ENCODE data around the gene BRINP3.

BRINP3 gene

DNA sequence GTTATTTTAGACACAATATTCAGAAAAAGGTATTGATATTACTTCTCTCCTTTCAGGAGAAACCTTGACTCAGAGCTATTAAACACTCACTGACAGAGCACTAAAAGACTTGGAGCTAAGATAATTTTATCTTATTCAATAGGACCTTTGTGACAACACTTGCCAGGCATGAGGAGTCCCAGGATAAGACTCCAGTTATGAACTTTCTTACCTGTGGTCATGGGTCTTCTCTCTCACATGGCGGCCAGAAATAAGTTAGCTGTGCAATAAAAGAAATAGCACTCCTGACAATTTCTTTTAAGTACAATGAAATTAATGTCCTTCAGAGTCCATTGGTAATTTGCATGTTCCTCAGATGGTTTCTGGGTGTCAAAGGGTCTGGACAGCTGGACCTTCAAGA is 382.1 kb downstream of the BRINP3 start:
- Histone ChIP-seq H3K4me3 (ENCODE audit: extremely low read depth, insufficient read depth, low read length, poor library complexity, severe bottlenecking) (no peak overlapping the region), H3K4me1 (ENCODE audit: control insufficient read depth, insufficient read depth, low read length, poor library complexity, severe bottlenecking) (no peaks in the 10 kb centered on the region), H3K9me3 (ENCODE audit: control insufficient read depth, low read length) (no peaks in the 10 kb centered on the region), H3K27ac (ENCODE audit: low read depth, low read length, severe bottlenecking) (no peak overlapping the region), H3K36me3 (ENCODE audit: control insufficient read depth, insufficient read depth, low read length) (no peaks in the 10 kb centered on the region)
- 100% methylated on average over 1 of the region's 1 CpG; no CpG with 5 or more reads in 1 of the 2 experiments for WGBS, 2 experiments (ENCODE audit: insufficient coverage in 2 of 2)

DNA sequence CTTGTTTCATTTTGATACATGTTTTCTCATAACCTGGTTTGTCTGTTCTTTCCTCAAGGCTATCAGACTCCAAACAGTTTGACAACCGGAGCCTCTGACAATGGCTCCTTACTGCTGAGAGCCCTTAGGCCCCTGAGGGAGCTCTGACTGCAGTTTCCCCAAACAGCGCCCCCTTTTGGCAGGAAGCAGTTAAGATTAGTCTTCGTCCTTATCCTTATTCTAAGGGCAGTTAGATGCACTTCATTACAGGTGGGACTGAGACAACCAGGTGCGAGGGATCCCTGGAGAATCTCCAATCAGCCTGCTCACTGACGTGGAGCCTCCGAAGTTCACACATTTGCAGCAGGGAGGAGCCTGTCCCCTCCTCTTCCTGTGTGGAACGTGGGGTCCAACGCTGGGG is 393.1 kb downstream of the BRINP3 start:
- no peaks in the 10 kb centered on the region for H3K36me3 ChIP-seq (ENCODE audit: control insufficient read depth, insufficient read depth, low read length)
- no peak overlapping the region for H3K4me3 ChIP-seq (ENCODE audit: extremely low read depth, insufficient read depth, low read length, poor library complexity, severe bottlenecking)
- H3K4me1 ChIP-seq (ENCODE audit: control insufficient read depth, insufficient read depth, low read length, poor library complexity, severe bottlenecking): no peaks in the 10 kb centered on the region
- 67 to 69% methylated on average over 7 of the region's 8 CpGs for WGBS, 2 experiments (ENCODE audit: insufficient coverage in 2 of 2)
- no peak overlapping the region for H3K27ac ChIP-seq (ENCODE audit: low read depth, low read length, severe bottlenecking)
- H3K9me3 ChIP-seq (ENCODE audit: control insufficient read depth, low read length): no peaks in the 10 kb centered on the region

DNA sequence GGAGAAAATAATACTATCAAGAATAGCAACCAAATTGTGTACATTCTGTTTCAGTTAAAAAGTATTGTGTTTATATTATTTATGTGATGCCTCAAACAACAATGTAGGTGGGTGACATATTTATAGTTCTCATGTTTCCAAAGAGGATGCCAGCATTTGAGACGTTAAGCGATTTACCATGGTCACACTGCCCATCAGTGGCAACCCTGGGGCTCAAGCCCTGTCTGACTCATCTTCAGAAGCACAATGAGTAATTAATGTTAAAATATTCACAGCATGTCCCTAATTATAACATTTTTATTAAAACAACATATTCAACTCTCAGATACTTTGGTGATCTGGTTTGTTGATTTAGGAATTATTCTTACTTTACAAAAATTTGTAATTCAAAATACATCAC is 409.4 kb downstream of the BRINP3 start:
- H3K4me3 ChIP-seq (ENCODE audit: extremely low read depth, insufficient read depth, low read length, poor library complexity, severe bottlenecking): no peak overlapping the region
- WGBS, 2 experiments (ENCODE audit: insufficient coverage in 2 of 2): 80% methylated on average over 1 of the region's 2 CpGs; no CpG with 5 or more reads in 1 of the 2 experiments
- H3K4me1 ChIP-seq (ENCODE audit: control insufficient read depth, insufficient read depth, low read length, poor library complexity, severe bottlenecking): no peaks in the 10 kb centered on the region
- H3K9me3 ChIP-seq (ENCODE audit: control insufficient read depth, low read length): no peaks in the 10 kb centered on the region
- no peaks in the 10 kb centered on the region for H3K36me3 ChIP-seq (ENCODE audit: control insufficient read depth, insufficient read depth, low read length)
- H3K27ac ChIP-seq (ENCODE audit: low read depth, low read length, severe bottlenecking): no peak overlapping the region

DNA sequence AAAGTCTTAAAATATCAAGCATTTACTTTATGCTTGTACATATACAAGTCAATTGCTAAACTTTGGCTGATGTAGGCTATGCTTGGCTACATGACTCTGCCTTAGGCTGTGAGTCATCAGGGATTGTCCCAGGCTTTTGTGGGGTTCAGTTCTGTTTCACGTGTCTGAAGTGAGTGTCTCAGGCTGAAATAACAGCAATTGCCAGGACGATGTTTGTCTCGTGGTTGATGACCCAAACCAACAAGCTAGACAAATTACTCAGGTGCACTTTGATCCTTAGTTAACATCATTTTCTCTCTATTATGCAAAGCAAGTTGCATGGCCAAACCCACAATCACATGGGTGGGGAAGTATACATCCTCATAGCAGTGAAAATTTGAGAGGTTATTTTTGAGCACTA is 410.1 kb downstream of the BRINP3 start:
- Histone ChIP-seq H3K27ac (ENCODE audit: low read depth, low read length, severe bottlenecking) (no peak overlapping the region), H3K36me3 (ENCODE audit: control insufficient read depth, insufficient read depth, low read length) (no peaks in the 10 kb centered on the region)
- WGBS, 2 experiments (ENCODE audit: insufficient coverage in 2 of 2): 83 to 90% methylated on average over 1 to 2 of the region's 3 CpGs

DNA sequence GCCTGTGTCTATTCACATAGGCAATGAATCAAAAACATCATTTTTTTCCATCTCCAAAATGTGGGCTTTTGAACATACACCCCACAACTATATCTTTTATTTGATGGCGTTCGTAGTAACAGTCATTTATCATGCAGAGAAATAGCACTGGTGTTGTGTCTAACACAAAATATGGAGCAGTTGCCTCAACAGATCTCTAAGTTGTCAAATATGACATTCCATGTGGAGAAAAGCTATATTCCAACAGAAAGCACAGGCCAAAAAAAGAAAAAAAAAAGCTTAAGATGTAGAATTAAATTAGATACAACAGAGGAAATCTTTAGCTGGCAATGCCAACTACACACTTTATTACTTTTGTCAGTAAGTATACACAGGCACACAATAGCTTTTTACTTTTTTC is 411.7 kb downstream of the BRINP3 start:
- 67% methylated on average over 1 of the region's 2 CpGs; no CpG with 5 or more reads in 1 of the 2 experiments for WGBS, 2 experiments (ENCODE audit: insufficient coverage in 2 of 2)
- Histone ChIP-seq H3K4me1 (ENCODE audit: control insufficient read depth, insufficient read depth, low read length, poor library complexity, severe bottlenecking) (no peaks in the 10 kb centered on the region), H3K4me3 (ENCODE audit: extremely low read depth, insufficient read depth, low read length, poor library complexity, severe bottlenecking) (no peak overlapping the region), H3K27ac (ENCODE audit: low read depth, low read length, severe bottlenecking) (no peak overlapping the region), H3K36me3 (ENCODE audit: control insufficient read depth, insufficient read depth, low read length) (no peaks in the 10 kb centered on the region), H3K9me3 (ENCODE audit: control insufficient read depth, low read length) (no peaks in the 10 kb centered on the region)

More for the DNA sequence above, 410.1 kb downstream of the BRINP3 start:
- H3K4me3 ChIP-seq (ENCODE audit: extremely low read depth, insufficient read depth, low read length, poor library complexity, severe bottlenecking): no peak overlapping the region
- H3K4me1 ChIP-seq (ENCODE audit: control insufficient read depth, insufficient read depth, low read length, poor library complexity, severe bottlenecking): no peaks in the 10 kb centered on the region
- no peaks in the 10 kb centered on the region for H3K9me3 ChIP-seq (ENCODE audit: control insufficient read depth, low read length)

- no peak overlapping the region for H3K4me3 ChIP-seq (ENCODE audit: extremely low read depth, insufficient read depth, low read length, poor library complexity, severe bottlenecking)
- no peaks in the 10 kb centered on the region for H3K9me3 ChIP-seq (ENCODE audit: control insufficient read depth, low read length)
- no peaks in the 10 kb centered on the region for H3K36me3 ChIP-seq (ENCODE audit: control insufficient read depth, insufficient read depth, low read length)
- no peak overlapping the region for H3K27ac ChIP-seq (ENCODE audit: low read depth, low read length, severe bottlenecking)
- WGBS, 2 experiments (ENCODE audit: insufficient coverage in 2 of 2): 71 to 77% methylated on average over 1 of the region's 1 CpG
- H3K4me1 ChIP-seq (ENCODE audit: control insufficient read depth, insufficient read depth, low read length, poor library complexity, severe bottlenecking): no peaks in the 10 kb centered on the region
Observed at GRCh38 chr1:190049314-190049713, 428.4 kb downstream of the BRINP3 start.
